NB4 (cell line): Measurements from ENCODE around the gene IFI6.

Experiments used
- CTCF ChIP-seq: IDR thresholded peaks from one replicate; pipeline ENCODE4 v1.5.1; 2012; ENCODE audit warnings: low read depth, low read length
- MAX ChIP-seq: IDR thresholded peaks from 2 replicates; pipeline ENCODE4 v1.6.1; 2011; ENCODE audit warnings: low read depth, low read length
- MYC ChIP-seq: IDR thresholded peaks from 2 replicates; pipeline ENCODE4 v1.6.1; 2011; ENCODE audit warnings: low read depth, low read length
- POLR2A ChIP-seq: IDR thresholded peaks from 2 replicates; pipeline ENCODE4 v1.6.1; 2011; ENCODE audit warnings: mild to moderate bottlenecking; ENCODE audit not compliant: insufficient read length; ENCODE audit errors: extremely low read depth

- TF ChIP-seq CTCF (no peak), MAX (no peak), POLR2A (no peak), MYC (no peak)
Observed at GRCh38 chr1:27664291-27664690, 7.7 kb downstream of the IFI6 start.
